ENCODE results near the gene CASP8. TPM values are rescaled to one million over a fixed set of nuclear protein-coding genes. Genes with fewer than 3 reads are reported as not detected.
"Not testable (repeated sequence)": the region's sequence is repeated elsewhere in the genome, so short reads cannot be mapped to it uniquely, and the experiment has no call there.

Gene CASP8
- total RNA-seq, 1 experiment from 2014 or later, result 58.7 TPM

- in situ Hi-C loops (cut with HindIII; ENCODE audit: low pct_unique_long_range_greater_than_20kb, low sequenced_read_pairs), result no loop called here
- no peak for DNase-seq (ENCODE audit: low read depth)
Observed at GRCh38 chr2:201262718-201263117, 2.4 kb downstream of the CASP8 start.

GRCh38 chr2:201263779-201264178 lies 3.4 kb downstream of the CASP8 start:
- in situ Hi-C loops (cut with HindIII; ENCODE audit: low pct_unique_long_range_greater_than_20kb, low sequenced_read_pairs), result no loop called here
- DNase-seq (ENCODE audit: low read depth), result no peak

- in situ Hi-C loops (cut with HindIII; ENCODE audit: low pct_unique_long_range_greater_than_20kb, low sequenced_read_pairs), result no loop called here
- no peak for DNase-seq (ENCODE audit: low read depth)
Observed at GRCh38 chr2:201264472-201265173, 4.3 kb downstream of the CASP8 start.

GRCh38 chr2:201266629-201267028 lies 6.3 kb downstream of the CASP8 start:
- no peak for DNase-seq (ENCODE audit: low read depth)
- in situ Hi-C loops (cut with HindIII; ENCODE audit: low pct_unique_long_range_greater_than_20kb, low sequenced_read_pairs), result no loop called here

- DNase-seq (ENCODE audit: low read depth), result no peak
- in situ Hi-C loops (cut with HindIII; ENCODE audit: low pct_unique_long_range_greater_than_20kb, low sequenced_read_pairs), result no loop called here
Observed at GRCh38 chr2:201267278-201268030, 7.1 kb downstream of the CASP8 start.

GRCh38 chr2:201269764-201270163 lies 9.4 kb downstream of the CASP8 start:
- DNase-seq (ENCODE audit: low read depth), result no peak
- in situ Hi-C loops (cut with HindIII; ENCODE audit: low pct_unique_long_range_greater_than_20kb, low sequenced_read_pairs), result no loop called here

- in situ Hi-C loops (cut with HindIII; ENCODE audit: low pct_unique_long_range_greater_than_20kb, low sequenced_read_pairs), result no loop called here
- no peak for DNase-seq (ENCODE audit: low read depth)
Observed at GRCh38 chr2:201270293-201271001, 10.1 kb downstream of the CASP8 start.

GRCh38 chr2:201271917-201272316 lies 11.6 kb downstream of the CASP8 start:
- DNase-seq (ENCODE audit: low read depth), result no peak

GRCh38 chr2:201273330-201273983 lies 13.1 kb downstream of the CASP8 start:
- in situ Hi-C loops (cut with HindIII; ENCODE audit: low pct_unique_long_range_greater_than_20kb, low sequenced_read_pairs), result no loop called here
- DNase-seq (ENCODE audit: low read depth), result no peak

More at GRCh38 chr2:201271917-201272316, 11.6 kb downstream of the CASP8 start:
- in situ Hi-C loops (cut with HindIII; ENCODE audit: low pct_unique_long_range_greater_than_20kb, low sequenced_read_pairs), result no loop called here

GRCh38 chr2:201275069-201275468 lies 14.7 kb downstream of the CASP8 start:
- in situ Hi-C loops (cut with HindIII; ENCODE audit: low pct_unique_long_range_greater_than_20kb, low sequenced_read_pairs), result no loop called here

GRCh38 chr2:201275990-201276389 lies 15.7 kb downstream of the CASP8 start:
- DNase-seq (ENCODE audit: low read depth), result no peak
- in situ Hi-C loops (cut with HindIII; ENCODE audit: low pct_unique_long_range_greater_than_20kb, low sequenced_read_pairs), result no loop called here

More at GRCh38 chr2:201275069-201275468, 14.7 kb downstream of the CASP8 start:
- no peak for DNase-seq (ENCODE audit: low read depth)

GRCh38 chr2:201276511-201276910 lies 16.2 kb downstream of the CASP8 start:
- in situ Hi-C loops (cut with HindIII; ENCODE audit: low pct_unique_long_range_greater_than_20kb, low sequenced_read_pairs), result no loop called here
- DNase-seq (ENCODE audit: low read depth), result no peak

GRCh38 chr2:201279079-201279478 lies 18.7 kb downstream of the CASP8 start:
- no peak for DNase-seq (ENCODE audit: low read depth)
- in situ Hi-C loops (cut with HindIII; ENCODE audit: low pct_unique_long_range_greater_than_20kb, low sequenced_read_pairs), result no loop called here

GRCh38 chr2:201280191-201281040 lies 20.1 kb downstream of the CASP8 start:
- in situ Hi-C loops (cut with HindIII; ENCODE audit: low pct_unique_long_range_greater_than_20kb, low sequenced_read_pairs), result no loop called here
- no peak for DNase-seq (ENCODE audit: low read depth)

- in situ Hi-C loops (cut with HindIII; ENCODE audit: low pct_unique_long_range_greater_than_20kb, low sequenced_read_pairs), result no loop called here
- DNase-seq (ENCODE audit: low read depth), result no peak
Observed at GRCh38 chr2:201285499-201285898, 25.2 kb downstream of the CASP8 start.

- in situ Hi-C loops (cut with HindIII; ENCODE audit: low pct_unique_long_range_greater_than_20kb, low sequenced_read_pairs); DNase-seq (ENCODE audit: low read depth): not testable (repeated sequence)
Observed at GRCh38 chr2:201290457-201291148, 30.3 kb downstream of the CASP8 start.

- in situ Hi-C loops (cut with HindIII; ENCODE audit: low pct_unique_long_range_greater_than_20kb, low sequenced_read_pairs), result no loop called here
Observed at GRCh38 chr2:201298462-201299052, 38.2 kb downstream of the CASP8 start.

More at GRCh38 chr2:201298462-201299052, 38.2 kb downstream of the CASP8 start:
- DNase-seq (ENCODE audit: low read depth), result no peak

All from Caki2 (cell line).